Measurements from ENCODE around the gene FOCAD. TPM values are rescaled to one million over a fixed set of nuclear protein-coding genes. Genes with fewer than 3 reads are reported as not detected.

Gene FOCAD
- polyA plus RNA-seq, 4 donors, result 3.5 to 14.9 (median 6.9) TPM

GRCh38 chr9:20987521-20987920, 303.5 kb downstream of the FOCAD start:
- no peaks in the 10 kb centered on the region for H3K27me3 ChIP-seq (ENCODE audit: control insufficient read depth in 3 of 3, insufficient read depth in 3 of 3, low read length in 3 of 3)
- FAIRE-seq (no peak), DNase-seq (no peak)
- no peak overlapping the region for H3K27ac ChIP-seq (ENCODE audit: low read depth in 1 of 3, low read length in 2 of 3)
- 75 to 93% (median 81%) methylated on average over 1 of the region's 1 CpG for WGBS, 3 donors
- no peaks in the 10 kb centered on the region for H3K9me3 ChIP-seq (ENCODE audit: control insufficient read depth in 2 of 2, insufficient read depth in 1 of 2, low read depth in 1 of 2, low read length in 1 of 2)
- peaks cover 0 to 26% (median 0%) of the 10 kb centered on the region in 3 donors for H3K36me3 ChIP-seq (ENCODE audit: control insufficient read depth in 3 of 3, insufficient read depth in 2 of 3, low read depth in 1 of 3, low read length in 3 of 3)
- no peak overlapping the region for H3K4me3 ChIP-seq (ENCODE audit: low read depth in 1 of 3, low read length in 3 of 3)
- H3K4me1 ChIP-seq (ENCODE audit: control insufficient read depth in 3 of 3, insufficient read depth in 2 of 3, low read depth in 1 of 3, low read length in 2 of 3), result no peaks in the 10 kb centered on the region

GRCh38 chr9:20988061-20988460, 304.0 kb downstream of the FOCAD start:
- WGBS, 3 donors, result 86 to 93% (median 92%) methylated on average over 3 of the region's 3 CpGs
- DNase-seq (no peak), FAIRE-seq (no peak)
- H3K27me3 ChIP-seq (ENCODE audit: control insufficient read depth in 3 of 3, insufficient read depth in 3 of 3, low read length in 3 of 3), result no peaks in the 10 kb centered on the region
- H3K36me3 ChIP-seq (ENCODE audit: control insufficient read depth in 3 of 3, insufficient read depth in 2 of 3, low read depth in 1 of 3, low read length in 3 of 3), result peaks cover 0 to 30% (median 0%) of the 10 kb centered on the region in 3 donors
- no peaks in the 10 kb centered on the region for H3K4me1 ChIP-seq (ENCODE audit: control insufficient read depth in 3 of 3, insufficient read depth in 2 of 3, low read depth in 1 of 3, low read length in 2 of 3)
- H3K4me3 ChIP-seq (ENCODE audit: low read depth in 1 of 3, low read length in 3 of 3), result no peak overlapping the region
- no peaks in the 10 kb centered on the region for H3K9me3 ChIP-seq (ENCODE audit: control insufficient read depth in 2 of 2, insufficient read depth in 1 of 2, low read depth in 1 of 2, low read length in 1 of 2)
- no peak overlapping the region for H3K27ac ChIP-seq (ENCODE audit: low read depth in 1 of 3, low read length in 2 of 3)

GRCh38 chr9:20988671-20989315, 304.7 kb downstream of the FOCAD start:
- 56 to 67% (median 57%) methylated on average over 3 of the region's 3 CpGs for WGBS, 3 donors
- no peaks in the 10 kb centered on the region for H3K9me3 ChIP-seq (ENCODE audit: control insufficient read depth in 2 of 2, insufficient read depth in 1 of 2, low read depth in 1 of 2, low read length in 1 of 2)
- FAIRE-seq (no peak), DNase-seq (no peak)
- no peaks in the 10 kb centered on the region for H3K27me3 ChIP-seq (ENCODE audit: control insufficient read depth in 3 of 3, insufficient read depth in 3 of 3, low read length in 3 of 3)
- H3K36me3 ChIP-seq (ENCODE audit: control insufficient read depth in 3 of 3, insufficient read depth in 2 of 3, low read depth in 1 of 3, low read length in 3 of 3), result peaks cover 0 to 30% (median 0%) of the 10 kb centered on the region in 3 donors
- no peak overlapping the region for H3K4me3 ChIP-seq (ENCODE audit: low read depth in 1 of 3, low read length in 3 of 3)
- H3K4me1 ChIP-seq (ENCODE audit: control insufficient read depth in 3 of 3, insufficient read depth in 2 of 3, low read depth in 1 of 3, low read length in 2 of 3), result no peaks in the 10 kb centered on the region
- no peak overlapping the region for H3K27ac ChIP-seq (ENCODE audit: low read depth in 1 of 3, low read length in 2 of 3)

GRCh38 chr9:20989923-20990341, 305.9 kb downstream of the FOCAD start:
- no peak for FAIRE-seq
- peaks cover 0 to 31% (median 0%) of the 10 kb centered on the region in 3 donors for H3K36me3 ChIP-seq (ENCODE audit: control insufficient read depth in 3 of 3, insufficient read depth in 2 of 3, low read depth in 1 of 3, low read length in 3 of 3)
- WGBS, 3 donors, result 85 to 89% (median 86%) methylated on average over 6 of the region's 6 CpGs
- DNase-seq, result no peak
- H3K9me3 ChIP-seq (ENCODE audit: control insufficient read depth in 2 of 2, insufficient read depth in 1 of 2, low read depth in 1 of 2, low read length in 1 of 2), result no peaks in the 10 kb centered on the region
- H3K4me3 ChIP-seq (ENCODE audit: low read depth in 1 of 3, low read length in 3 of 3), result no peak overlapping the region
- no peak overlapping the region for H3K27ac ChIP-seq (ENCODE audit: low read depth in 1 of 3, low read length in 2 of 3)
- no peaks in the 10 kb centered on the region for H3K4me1 ChIP-seq (ENCODE audit: control insufficient read depth in 3 of 3, insufficient read depth in 2 of 3, low read depth in 1 of 3, low read length in 2 of 3)
- H3K27me3 ChIP-seq (ENCODE audit: control insufficient read depth in 3 of 3, insufficient read depth in 3 of 3, low read length in 3 of 3), result no peaks in the 10 kb centered on the region

GRCh38 chr9:20990867-20991266, 306.8 kb downstream of the FOCAD start:
- no peaks in the 10 kb centered on the region for H3K4me1 ChIP-seq (ENCODE audit: control insufficient read depth in 3 of 3, insufficient read depth in 2 of 3, low read depth in 1 of 3, low read length in 2 of 3)
- no peak overlapping the region for H3K27ac ChIP-seq (ENCODE audit: low read depth in 1 of 3, low read length in 2 of 3)
- 84 to 95% (median 92%) methylated on average over 2 of the region's 2 CpGs for WGBS, 3 donors
- H3K4me3 ChIP-seq (ENCODE audit: low read depth in 1 of 3, low read length in 3 of 3), result no peak overlapping the region
- no peaks in the 10 kb centered on the region for H3K9me3 ChIP-seq (ENCODE audit: control insufficient read depth in 2 of 2, insufficient read depth in 1 of 2, low read depth in 1 of 2, low read length in 1 of 2)
- FAIRE-seq (no peak), DNase-seq (no peak)
- no peaks in the 10 kb centered on the region for H3K27me3 ChIP-seq (ENCODE audit: control insufficient read depth in 3 of 3, insufficient read depth in 3 of 3, low read length in 3 of 3)
- peaks cover 0 to 31% (median 0%) of the 10 kb centered on the region in 3 donors for H3K36me3 ChIP-seq (ENCODE audit: control insufficient read depth in 3 of 3, insufficient read depth in 2 of 3, low read depth in 1 of 3, low read length in 3 of 3)

GRCh38 chr9:20994486-20994885, 310.4 kb downstream of the FOCAD start:
- H3K27me3 ChIP-seq (ENCODE audit: control insufficient read depth in 3 of 3, insufficient read depth in 3 of 3, low read length in 3 of 3), result no peaks in the 10 kb centered on the region
- no peak overlapping the region for H3K27ac ChIP-seq (ENCODE audit: low read depth in 1 of 3, low read length in 2 of 3)
- H3K36me3 ChIP-seq (ENCODE audit: control insufficient read depth in 3 of 3, insufficient read depth in 2 of 3, low read depth in 1 of 3, low read length in 3 of 3), result peaks cover 0 to 28% (median 1%) of the 10 kb centered on the region in 3 donors
- FAIRE-seq, result no peak
- H3K4me3 ChIP-seq (ENCODE audit: low read depth in 1 of 3, low read length in 3 of 3), result no peak overlapping the region
- no peaks in the 10 kb centered on the region for H3K9me3 ChIP-seq (ENCODE audit: control insufficient read depth in 2 of 2, insufficient read depth in 1 of 2, low read depth in 1 of 2, low read length in 1 of 2)
- H3K4me1 ChIP-seq (ENCODE audit: control insufficient read depth in 3 of 3, insufficient read depth in 2 of 3, low read depth in 1 of 3, low read length in 2 of 3), result no peaks in the 10 kb centered on the region
- DNase-seq, result no peak
- 77 to 88% (median 86%) methylated on average over 3 of the region's 3 CpGs for WGBS, 3 donors

GRCh38 chr9:20995616-20996015, 311.6 kb downstream of the FOCAD start:
- H3K4me3 ChIP-seq (ENCODE audit: low read depth in 1 of 3, low read length in 3 of 3), result no peak overlapping the region
- no peaks in the 10 kb centered on the region for H3K27me3 ChIP-seq (ENCODE audit: control insufficient read depth in 3 of 3, insufficient read depth in 3 of 3, low read length in 3 of 3)
- WGBS, 3 donors, result 69 to 97% (median 85%) methylated on average over 2 of the region's 2 CpGs
- H3K36me3 ChIP-seq (ENCODE audit: control insufficient read depth in 3 of 3, insufficient read depth in 2 of 3, low read depth in 1 of 3, low read length in 3 of 3), result peaks cover 0 to 20% (median 1%) of the 10 kb centered on the region in 3 donors
- FAIRE-seq (no peak), DNase-seq (no peak)
- no peaks in the 10 kb centered on the region for H3K4me1 ChIP-seq (ENCODE audit: control insufficient read depth in 3 of 3, insufficient read depth in 2 of 3, low read depth in 1 of 3, low read length in 2 of 3)
- no peak overlapping the region for H3K27ac ChIP-seq (ENCODE audit: low read depth in 1 of 3, low read length in 2 of 3)
- no peaks in the 10 kb centered on the region for H3K9me3 ChIP-seq (ENCODE audit: control insufficient read depth in 2 of 2, insufficient read depth in 1 of 2, low read depth in 1 of 2, low read length in 1 of 2)

- no peaks in the 10 kb centered on the region for H3K27me3 ChIP-seq (ENCODE audit: control insufficient read depth in 3 of 3, insufficient read depth in 3 of 3, low read length in 3 of 3)
- H3K36me3 ChIP-seq (ENCODE audit: control insufficient read depth in 3 of 3, insufficient read depth in 2 of 3, low read depth in 1 of 3, low read length in 3 of 3), result peaks cover 0 to 14% (median 1%) of the 10 kb centered on the region in 3 donors
- no peaks in the 10 kb centered on the region for H3K4me1 ChIP-seq (ENCODE audit: control insufficient read depth in 3 of 3, insufficient read depth in 2 of 3, low read depth in 1 of 3, low read length in 2 of 3)
- peak in 1 of 2 donors; percentile 4 for DNase-seq
- H3K4me3 ChIP-seq (ENCODE audit: low read depth in 1 of 3, low read length in 3 of 3), result no peak overlapping the region
- no peak for FAIRE-seq
- H3K9me3 ChIP-seq (ENCODE audit: control insufficient read depth in 2 of 2, insufficient read depth in 1 of 2, low read depth in 1 of 2, low read length in 1 of 2), result no peaks in the 10 kb centered on the region
- H3K27ac ChIP-seq (ENCODE audit: low read depth in 1 of 3, low read length in 2 of 3), result peak overlapping the region in 2 of 3 donors; percentile 48 to 75
- WGBS, 3 donors, result 86 to 89% (median 88%) methylated on average over 2 of the region's 2 CpGs
These were observed 312.8 kb downstream of the FOCAD start for GRCh38 chr9:20996809-20997208.
